Kasumi-1 (cell line): ENCODE measurements around the gene UGT1A7.
A peak's percentile ranks its signal among the peaks of the same experiment; 100 is the strongest.
"Not testable (repeated sequence)": the region's sequence is repeated elsewhere in the genome, so short reads cannot be mapped to it uniquely, and the experiment has no call there.

Experiments
- DNase-seq, 2 experiments: peaks; one replicate each; lab custom pipeline; 2025; lab: John Stamatoyannopoulos, UW

The UGT1A7 gene

DNA sequence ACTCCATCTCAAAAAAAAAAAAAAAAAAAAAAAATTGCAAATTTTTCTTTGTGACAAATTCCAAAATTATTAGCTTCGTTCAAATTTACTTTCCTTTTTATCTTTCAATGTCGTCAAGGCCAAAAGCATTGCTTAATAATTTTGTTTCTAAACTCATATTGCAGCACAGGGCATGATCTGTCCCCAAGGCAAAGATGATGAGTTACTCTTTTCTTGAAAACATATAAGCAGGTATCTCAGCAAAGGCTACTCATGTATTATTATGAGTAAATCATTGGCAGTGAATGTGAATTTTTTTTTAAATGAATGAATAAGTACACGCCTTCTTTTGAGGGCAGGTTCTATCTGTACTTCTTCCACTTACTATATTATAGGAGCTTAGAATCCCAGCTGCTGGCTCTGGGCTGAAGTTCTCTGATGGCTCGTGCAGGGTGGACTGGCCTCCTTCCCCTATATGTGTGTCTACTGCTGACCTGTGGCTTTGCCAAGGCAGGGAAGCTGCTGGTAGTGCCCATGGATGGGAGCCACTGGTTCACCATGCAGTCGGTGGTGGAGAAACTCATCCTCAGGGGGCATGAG, at the start of gene UGT1A7:
Gene UGT1A7, plus strand, starts transcription at position 381 of the 579 bp plus-strand sequence. Its CDS starts 37 bp downstream, at position 418.
- no peak for DNase-seq

DNA sequence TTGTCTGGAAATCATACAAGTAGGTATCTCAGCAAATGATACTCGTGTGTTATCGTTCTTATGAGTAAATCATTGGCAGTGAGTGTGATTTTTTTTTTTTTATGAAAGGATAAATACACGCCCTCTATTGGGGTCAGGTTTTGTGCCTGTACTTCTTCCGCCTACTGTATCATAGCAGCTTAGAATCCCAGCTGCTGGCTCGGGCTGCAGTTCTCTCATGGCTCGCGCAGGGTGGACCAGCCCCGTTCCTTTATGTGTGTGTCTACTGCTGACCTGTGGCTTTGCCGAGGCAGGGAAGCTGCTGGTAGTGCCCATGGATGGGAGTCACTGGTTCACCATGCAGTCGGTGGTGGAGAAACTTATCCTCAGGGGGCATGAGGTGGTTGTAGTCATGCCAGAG, 45.4 kb upstream of the UGT1A7 start, which contains the start of gene UGT1A10:
Gene UGT1A10, plus strand, starts transcription at position 143 of the 400 bp plus-strand sequence. Its CDS starts 75 bp downstream, at position 218.
- DNase-seq = not testable (repeated sequence)

DNA sequence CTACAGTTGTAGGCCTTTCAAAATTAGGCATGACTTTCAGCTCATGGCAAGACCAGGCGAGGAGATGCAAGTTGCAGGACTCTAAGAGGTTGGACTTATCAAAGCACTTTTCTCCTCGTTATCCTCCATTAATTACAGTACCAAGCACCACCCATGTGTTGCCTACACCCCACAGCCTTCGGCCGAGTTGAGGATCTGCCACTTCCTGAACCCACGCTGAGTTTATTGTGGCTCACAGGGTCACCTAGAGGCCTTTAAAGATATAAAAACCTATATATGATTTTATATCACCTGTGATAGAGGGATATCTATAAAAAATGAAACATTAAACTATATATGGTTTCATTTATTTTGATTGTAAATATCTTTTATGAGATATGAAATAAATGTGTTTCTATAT, 42.9 kb upstream of the UGT1A7 start:
- DNase-seq = no peak

DNA sequence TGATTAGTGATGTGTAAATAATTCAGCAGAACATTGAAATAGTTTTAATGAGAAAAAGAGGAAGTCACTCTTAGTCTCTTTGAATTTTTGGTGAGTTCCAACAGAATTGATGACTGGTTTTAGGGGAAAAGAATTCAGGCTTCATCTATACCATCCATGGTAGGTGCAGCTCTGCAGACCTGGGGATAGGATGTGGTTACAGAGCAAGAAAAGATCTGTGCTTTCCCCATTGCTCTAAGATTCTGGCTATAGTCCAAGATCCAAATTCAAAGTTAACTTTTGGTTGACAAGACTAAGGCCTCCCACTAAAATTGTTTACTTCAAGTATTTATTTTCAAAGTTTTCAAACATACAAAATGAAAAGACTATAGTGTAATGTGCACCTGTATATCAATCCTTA, 41.8 kb upstream of the UGT1A7 start:
- DNase-seq = no peak

DNA sequence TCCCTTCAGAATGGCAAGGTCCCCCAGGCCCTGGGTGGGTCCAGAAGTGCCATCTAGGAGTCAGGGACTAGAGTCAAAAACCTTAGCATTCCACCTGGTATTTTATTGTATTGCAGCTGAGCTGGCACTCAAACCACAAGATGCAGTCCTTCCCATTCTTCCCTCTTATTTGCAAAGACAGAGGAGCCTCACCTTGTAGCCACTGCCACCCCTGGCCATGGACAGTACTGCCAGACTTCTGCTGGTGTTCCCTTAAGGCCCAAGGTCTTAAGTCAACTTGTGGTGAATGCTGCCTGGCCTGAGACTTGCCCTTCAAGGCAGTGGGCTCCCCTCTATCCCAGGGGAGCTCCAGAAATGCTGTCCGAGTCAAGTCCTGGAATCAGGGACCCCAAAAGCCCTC, 38.6 kb upstream of the UGT1A7 start:
- DNase-seq = no peak

DNA sequence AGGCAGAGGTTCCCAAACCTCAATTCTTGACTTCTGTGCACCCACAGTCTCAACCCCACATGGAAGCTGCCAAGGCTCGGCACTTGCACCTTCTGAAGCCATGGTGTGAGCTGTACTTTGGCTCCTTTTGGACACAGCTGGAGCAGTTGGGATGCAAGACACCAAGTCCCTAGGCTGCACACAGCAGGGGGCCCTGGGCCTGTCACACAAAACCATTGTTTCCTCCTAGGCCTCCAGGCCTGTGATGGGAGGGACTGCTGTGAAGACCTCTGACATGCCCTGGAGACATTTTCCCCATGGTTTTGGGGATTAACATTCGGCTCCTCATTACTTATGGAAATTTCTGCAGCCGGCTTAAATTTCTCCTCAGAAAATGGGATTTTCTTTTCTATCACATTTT, 35.7 kb upstream of the UGT1A7 start:
- DNase-seq = not testable (repeated sequence)

DNA sequence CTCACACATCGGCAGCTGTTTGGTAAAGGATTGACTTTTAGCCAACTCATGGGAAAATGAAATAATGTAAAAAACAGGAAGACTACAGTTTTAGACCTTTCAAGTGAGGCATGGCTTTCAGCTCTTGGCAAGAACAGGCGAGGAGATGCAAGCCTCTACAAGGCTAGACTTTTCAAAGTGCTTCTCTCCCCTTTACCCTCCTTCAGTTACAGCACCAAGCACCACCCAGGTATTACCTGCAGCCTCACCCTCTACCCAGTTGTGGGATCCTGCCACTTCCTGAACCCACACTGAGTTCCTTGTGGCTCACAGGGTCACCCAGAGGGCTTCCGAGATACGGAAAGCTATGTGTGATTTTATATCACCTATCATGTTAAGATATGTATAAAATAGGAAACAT, 30.7 kb upstream of the UGT1A7 start:
- no peak for DNase-seq

DNA sequence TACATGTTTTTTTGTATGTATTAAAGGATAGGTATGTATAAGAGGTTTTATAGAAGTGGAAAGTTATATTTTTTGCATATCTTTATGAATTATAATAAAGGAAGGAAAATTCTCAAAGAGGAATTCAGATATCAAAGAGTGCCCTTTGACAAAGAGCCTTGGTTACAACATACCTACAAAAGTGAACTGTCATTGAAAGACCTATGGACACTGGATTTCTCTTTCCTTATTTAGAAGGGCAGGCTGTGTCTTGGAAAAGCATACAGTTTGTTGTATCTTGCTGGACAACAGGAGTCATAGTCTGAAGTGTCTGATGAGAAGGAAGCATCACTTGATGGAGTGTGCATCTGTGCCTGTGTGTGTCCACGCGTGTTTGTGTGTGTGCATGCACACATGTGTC, 30.3 kb upstream of the UGT1A7 start:
- DNase-seq = no peak

DNA sequence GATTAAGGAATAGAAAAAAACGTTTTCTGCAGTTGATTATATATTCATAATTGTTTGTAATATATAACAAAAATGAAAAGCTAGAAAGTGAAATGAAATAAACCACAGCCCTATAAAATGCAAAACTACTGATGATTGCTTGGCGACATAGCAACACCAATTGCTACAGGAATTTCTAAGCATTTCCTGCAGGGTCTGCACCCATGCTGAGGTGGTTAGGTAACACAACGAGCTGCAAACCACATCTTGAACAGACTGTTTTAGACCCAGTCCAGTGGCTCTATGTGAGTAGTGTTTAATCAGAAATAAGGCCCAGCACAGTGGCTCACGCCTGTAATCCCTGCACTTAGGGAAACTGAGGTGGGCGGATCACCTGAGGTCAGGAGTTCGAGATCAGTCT, 27.2 kb upstream of the UGT1A7 start:
- no peak for DNase-seq

DNA sequence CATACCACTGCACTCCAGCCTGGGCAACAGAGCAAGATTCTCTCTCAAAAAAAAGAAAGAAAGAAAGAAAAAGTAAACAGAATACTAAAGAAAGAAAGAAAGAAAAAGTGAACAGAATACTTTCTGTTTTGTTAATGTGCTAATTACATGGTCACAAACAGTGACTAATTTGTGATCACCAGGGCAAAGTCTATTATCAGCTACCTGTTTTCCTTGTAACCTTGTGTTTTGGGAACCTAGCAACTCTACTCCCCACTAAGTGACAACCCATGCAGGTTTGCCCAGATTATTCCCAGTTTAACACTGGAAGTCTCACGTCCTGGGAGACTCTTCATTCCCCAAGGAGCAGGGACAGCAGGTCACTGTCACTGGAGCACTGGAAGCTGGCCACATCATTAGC, 26.7 kb upstream of the UGT1A7 start:
- no peak for DNase-seq

DNA sequence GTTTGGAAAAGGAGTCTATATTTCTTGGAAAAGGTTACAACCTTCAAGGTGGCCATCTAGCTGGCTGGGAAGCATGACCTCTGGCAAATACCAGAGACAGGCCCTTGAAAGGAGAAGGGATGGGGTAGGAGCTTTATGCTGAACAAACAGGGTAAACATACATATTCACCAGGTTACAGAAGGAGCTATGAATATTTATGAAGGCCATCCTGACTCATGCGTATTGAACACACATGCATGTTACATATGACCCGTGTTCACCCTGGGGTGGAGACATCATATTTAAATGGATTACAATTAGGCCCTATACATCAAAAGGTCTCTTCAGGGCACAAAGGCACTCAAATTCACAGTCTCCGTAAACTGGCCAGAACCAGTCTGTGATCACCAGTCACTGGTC, 25.8 kb upstream of the UGT1A7 start:
- DNase-seq = not testable (repeated sequence)

DNA sequence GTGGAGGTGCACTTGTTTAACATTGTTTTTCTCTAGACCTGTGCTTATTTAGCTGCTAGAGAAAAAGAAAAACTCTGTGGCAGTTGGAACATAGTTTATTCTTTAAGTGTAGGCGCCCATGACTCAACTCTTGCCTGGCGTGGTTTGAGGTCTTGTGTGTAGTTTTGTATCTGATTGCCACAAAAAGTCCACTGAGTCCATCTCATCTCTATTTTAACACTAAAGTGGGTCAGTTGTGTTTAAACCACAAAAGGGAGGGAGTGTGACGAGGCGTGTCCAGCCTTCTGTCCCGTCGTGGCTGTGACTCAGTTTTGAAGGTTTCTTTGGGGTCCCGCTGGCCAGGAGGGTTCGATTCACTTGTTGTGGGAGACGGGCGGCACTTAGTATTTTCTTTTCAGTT, 25.3 kb upstream of the UGT1A7 start:
- DNase-seq = no peak

DNA sequence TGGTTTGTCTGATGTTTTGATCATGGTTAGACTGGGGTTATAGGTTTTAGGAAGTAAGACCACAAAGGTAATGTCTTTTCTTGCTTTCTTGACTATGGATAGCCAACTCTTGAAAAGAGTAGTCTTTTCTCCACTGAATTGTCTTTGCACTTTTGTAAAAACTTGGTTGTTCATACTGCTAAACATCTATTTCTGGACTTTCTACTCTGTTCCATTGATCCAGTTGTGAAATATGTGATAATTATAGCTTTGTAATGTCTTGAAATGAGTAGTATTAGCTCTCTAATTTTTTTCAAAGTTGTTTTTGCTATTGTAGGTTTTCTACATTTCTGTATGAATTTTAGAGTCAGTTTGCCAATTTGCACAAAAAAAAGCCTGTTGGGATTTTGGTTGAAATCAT, 23.1 kb upstream of the UGT1A7 start:
- no peak for DNase-seq

DNA sequence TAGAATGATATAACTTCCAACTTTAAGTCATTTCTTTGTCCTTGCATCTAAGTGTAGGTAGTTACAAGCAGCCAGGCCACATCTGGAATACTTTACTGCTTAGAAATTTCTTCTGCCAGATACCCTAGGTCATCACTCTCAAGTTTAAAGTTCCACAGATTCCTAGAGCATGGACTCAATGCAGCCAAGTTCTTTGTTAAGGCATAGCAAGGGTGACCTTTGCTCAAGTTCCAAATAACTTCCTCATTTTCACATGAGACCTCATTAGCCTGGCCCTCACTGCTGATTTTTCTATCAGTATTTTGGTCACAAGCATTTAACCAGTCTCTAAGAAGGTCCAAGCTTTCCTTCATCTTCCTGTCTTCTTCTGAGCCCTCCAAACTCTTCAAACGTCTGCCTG, 17.8 kb upstream of the UGT1A7 start:
- DNase-seq = no peak

DNA sequence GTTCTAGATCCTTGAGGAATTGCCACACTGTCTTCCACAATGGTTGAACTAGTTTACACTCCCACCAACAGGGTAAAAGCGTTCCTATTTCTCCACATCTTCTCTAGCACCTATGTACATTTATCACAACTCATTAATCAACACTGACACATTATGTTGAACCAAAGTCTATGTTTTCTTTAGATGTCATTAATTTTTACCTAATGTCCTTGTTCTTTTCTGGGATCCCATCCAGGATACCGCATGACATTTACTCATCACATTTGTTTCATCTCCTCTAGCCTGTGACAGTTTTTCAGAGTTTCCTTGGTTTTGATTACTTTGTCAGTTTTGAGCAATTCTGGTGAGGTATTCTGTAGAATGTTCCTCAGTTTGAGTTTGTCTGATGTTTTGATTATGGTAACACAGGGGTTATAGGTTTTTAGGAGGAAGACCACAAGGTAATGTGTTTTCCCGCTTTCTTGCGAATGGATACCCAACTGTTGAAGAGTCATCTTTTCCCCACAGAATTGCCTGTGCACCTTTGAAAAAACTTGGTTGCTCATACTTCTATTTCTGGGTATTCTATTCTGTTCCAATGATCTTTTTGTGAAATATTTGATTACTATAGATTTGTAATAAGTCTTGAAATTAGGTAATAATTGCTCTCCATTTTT, 13.0 kb upstream of the UGT1A7 start:
- no peak for DNase-seq

DNA sequence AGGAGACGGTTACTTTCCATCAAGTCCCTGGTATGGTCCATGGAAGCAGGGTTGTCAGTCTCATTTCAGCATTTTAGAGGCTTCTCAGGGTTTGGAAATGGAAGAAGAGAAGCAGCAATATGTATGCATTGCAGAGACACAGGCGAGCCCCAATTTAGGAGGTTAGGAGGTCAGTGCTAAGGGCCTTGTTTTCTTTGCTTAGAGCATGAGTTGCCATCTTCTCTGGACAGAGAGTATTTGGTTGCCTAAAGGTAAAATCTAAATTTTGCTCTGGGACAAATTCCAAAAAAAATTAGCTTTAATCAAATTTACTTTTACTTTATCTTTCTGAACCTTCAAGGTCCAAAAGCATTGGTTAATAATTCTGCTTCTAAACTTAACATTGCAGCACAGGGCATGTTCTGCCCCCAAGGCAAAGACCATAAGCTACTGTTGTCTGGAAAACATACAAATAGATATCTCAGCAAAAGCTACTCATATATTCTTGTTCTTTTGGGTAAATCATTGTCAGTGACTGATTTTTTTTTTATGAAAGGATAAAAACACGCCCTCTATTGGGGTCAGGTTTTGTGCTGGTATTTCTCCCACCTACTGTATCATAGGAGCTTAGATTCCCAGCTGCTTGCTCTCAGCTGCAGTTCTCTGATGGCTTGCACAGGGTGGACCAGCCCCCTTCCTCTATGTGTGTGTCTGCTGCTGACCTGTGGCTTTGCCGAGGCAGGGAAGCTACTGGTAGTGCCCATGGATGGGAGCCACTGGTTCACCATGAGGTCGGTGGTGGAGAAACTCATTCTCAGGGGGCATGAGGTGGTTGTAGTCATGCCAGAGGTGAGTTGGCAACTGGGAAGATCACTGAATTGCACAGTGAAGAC, 10.2 kb upstream of the UGT1A7 start, which contains the start of gene UGT1A9:
Gene UGT1A9, plus strand, starts transcription at position 609 of the 872 bp plus-strand sequence. Its CDS starts 37 bp downstream, at position 646.
- DNase-seq = no peak

DNA sequence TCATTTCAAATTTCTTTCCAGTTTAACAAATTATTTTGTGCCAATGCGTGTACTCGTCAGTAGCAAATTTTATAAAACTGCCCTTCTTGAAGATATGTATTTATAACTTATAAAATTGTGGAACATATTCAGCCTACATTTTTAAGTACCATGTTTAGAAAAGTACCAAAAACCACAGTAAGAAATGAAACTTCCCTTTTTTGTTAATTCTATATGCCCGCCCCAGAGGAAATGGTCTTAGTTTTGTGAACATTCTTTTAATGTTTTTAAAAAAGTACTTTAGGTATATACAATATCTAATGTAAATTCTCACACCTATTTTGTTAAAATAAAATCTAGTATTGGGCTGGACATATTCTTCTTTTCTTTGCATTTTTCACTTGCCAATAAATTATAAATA, 8.8 kb upstream of the UGT1A7 start:
- DNase-seq = peak in 1 of 2 experiments; percentile 32

DNA sequence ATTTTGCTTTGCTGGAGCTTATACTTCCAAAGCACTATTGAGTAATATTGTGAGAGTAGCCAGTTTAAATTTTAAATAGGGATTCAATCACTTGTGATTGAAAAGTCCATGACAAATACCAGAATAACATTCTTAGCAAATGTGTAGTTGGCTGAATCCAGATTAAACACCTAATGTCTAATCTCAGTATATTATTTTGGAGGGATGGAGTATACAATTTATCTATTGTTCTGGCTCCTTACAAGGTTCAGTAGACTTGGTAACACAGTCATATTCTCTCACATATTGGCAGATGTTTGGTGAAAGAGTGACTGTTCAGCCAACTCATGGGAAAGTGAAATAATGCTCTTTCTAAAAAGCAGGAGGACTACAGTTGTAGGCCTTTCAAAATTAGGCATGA, 7.8 kb upstream of the UGT1A7 start:
- no peak for DNase-seq

DNA sequence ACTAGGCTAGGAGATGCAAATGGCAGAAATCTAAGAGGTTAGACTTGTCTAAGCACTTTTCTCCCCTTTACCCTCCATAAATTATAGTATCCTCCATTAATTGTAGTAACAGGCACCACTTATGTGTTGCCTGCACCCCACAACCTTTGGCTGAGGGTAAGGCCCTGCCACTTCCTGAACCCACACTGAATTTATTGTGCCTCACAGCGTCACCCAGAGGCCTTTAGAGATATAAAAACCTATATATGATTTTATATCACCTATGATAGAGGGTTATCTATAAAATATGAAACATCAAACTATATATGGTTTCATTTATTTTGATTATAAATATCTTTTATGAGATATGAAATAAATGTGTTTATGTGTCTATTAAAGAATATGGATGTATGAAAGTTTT, 7.4 kb upstream of the UGT1A7 start:
- DNase-seq = no peak

DNA sequence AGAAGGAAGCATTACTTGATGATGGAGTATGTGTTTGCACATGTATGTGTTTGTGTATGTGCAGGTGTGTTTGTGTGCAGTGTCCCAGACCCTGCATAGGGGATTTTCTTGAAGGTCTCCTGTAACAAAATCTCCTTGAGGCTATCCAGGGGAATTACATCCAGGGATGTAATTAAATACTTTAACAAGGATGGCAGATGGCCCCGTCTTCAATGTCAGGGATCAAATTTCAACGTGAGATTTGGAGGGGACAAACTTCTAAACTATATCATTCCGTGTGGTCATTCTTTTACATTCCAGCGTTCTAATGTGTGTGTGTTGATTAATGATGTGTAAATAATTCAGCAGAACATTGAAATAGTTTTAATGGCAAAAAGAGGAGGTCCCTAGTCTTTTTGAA, 6.7 kb upstream of the UGT1A7 start:
- DNase-seq = no peak

DNA sequence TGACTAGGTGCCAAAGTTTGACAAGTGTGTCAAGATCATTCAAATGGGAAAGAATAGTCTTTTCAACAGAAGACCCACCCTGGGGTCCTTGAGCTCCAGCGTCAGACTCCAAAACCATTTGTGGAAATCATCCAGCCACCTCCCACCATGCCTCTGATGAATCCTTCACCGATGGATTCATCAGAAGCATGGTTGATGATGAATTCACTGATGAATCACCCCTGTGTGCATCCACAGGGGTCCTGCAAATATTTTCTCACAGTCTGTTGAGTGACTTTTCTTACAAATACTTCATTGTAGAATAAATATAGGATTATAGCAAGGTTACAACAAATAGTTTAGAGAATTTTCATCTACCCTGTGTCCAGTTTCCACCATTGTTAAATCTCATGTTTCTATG, 5.7 kb upstream of the UGT1A7 start:
- DNase-seq = no peak

DNA sequence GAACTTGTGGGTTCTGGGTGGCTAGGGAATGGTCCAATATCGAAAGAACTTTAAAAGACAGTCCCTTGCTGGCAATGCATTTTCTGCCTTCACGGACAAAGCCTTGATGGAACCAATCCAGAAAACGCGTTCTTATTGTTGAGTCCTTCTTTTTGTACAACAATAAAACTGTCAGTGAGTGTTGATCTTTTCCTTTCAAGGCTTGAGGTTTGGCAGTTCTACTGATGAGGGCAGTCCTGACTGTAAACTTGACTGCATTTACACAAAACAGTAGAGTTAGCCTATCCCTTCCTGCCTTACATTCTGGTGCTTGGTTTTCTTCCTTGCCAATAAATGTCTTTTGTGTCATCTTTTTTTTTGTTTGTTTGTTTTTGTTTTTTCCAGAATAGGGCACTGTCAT, 2.5 kb upstream of the UGT1A7 start:
- no peak for DNase-seq
